PC-9 (cell line): Measurements from ENCODE around the gene NDE1. TPM values are rescaled to one million over a fixed set of nuclear protein-coding genes. Genes with fewer than 3 reads are reported as not detected.

ENCODE experiments used
- BruUV-seq: library from RNA; stranded (reverse); fragments of 400-500 nt; replicated peaks from 2 replicates; lab custom pipeline; 2021; lab: Mats Ljungman, UMichigan
- CTCF ChIA-PET: fragments of 300-600 bp; sonication (Branson Sonifier 250); formaldehyde crosslinking; loops from one replicate; lab custom pipeline; 2022; ENCODE audit warnings: antibody characterized with exemption; lab: Charles Lee
- POLR2A ChIA-PET: fragments of 300-600 bp; sonication (Branson Sonifier 250); formaldehyde crosslinking; loops from one replicate; lab custom pipeline; 2022; ENCODE audit warnings: antibody characterized with exemption; ENCODE audit not compliant: unreplicated experiment; lab: Charles Lee
- DNase-seq, 2 experiments: peaks; one replicate each; pipeline versions ENCODE4 v3.0.0 to v3.0.0-alpha.2; 2015 to 2022; ENCODE audit warnings: mixed read lengths in 1 of 2
- H2AFZ ChIP-seq: fragments of 200-600 bp; sonication (generic); 2 replicates; pipeline ENCODE4 v1.8.1; 2017; ENCODE audit warnings: antibody characterized with exemption
- H3F3A ChIP-seq: fragments of 200-600 bp; sonication (generic); 2 replicates; pipeline ENCODE4 v1.8.1; 2017; ENCODE audit warnings: antibody characterized with exemption, mild to moderate bottlenecking, low read depth; ENCODE audit not compliant: insufficient read depth
- H3K27ac ChIP-seq: fragments of 200-600 bp; sonication (generic); 2 replicates; pipeline ENCODE4 v1.6.1; 2016; ENCODE audit warnings: mixed run types
- H3K27me3 ChIP-seq: fragments of 200-600 bp; sonication (generic); 2 replicates; pipeline ENCODE4 v1.6.1; 2016; ENCODE audit warnings: low read depth, mixed run types; ENCODE audit not compliant: insufficient read depth
- H3K36me3 ChIP-seq: fragments of 200-600 bp; sonication (generic); 2 replicates; pipeline ENCODE4 v1.6.1; 2016; ENCODE audit warnings: low read depth, mixed run types
- H3K4me1 ChIP-seq: fragments of 200-600 bp; sonication (generic); replicated peaks from 2 replicates; pipeline ENCODE4 v1.6.1; 2016; ENCODE audit warnings: mixed run types; ENCODE audit not compliant: insufficient read depth
- H3K4me2 ChIP-seq: fragments of 200-600 bp; sonication (generic); 2 replicates; pipeline ENCODE4 v1.6.1; 2017; ENCODE audit warnings: mixed run types
- H3K4me3 ChIP-seq: fragments of 200-600 bp; sonication (generic); 2 replicates; pipeline ENCODE4 v1.6.1; 2016; ENCODE audit warnings: mixed run types
- H3K79me2 ChIP-seq: fragments of 200-600 bp; sonication (generic); 2 replicates; pipeline ENCODE4 v1.6.1; 2017; ENCODE audit warnings: low read depth, mixed run types
- H3K9me2 ChIP-seq: fragments of 200-600 bp; sonication (generic); 2 replicates; pipeline ENCODE4 v1.8.1; 2017; ENCODE audit warnings: mild to moderate bottlenecking; ENCODE audit not compliant: insufficient read depth
- H3K9me3 ChIP-seq: fragments of 200-600 bp; sonication (generic); 2 replicates; pipeline ENCODE4 v1.8.1; 2016; ENCODE audit warnings: low read depth; ENCODE audit not compliant: insufficient read depth
- H4K20me1 ChIP-seq: fragments of 200-600 bp; sonication (generic); 2 replicates; pipeline ENCODE4 v1.8.1; 2017; ENCODE audit not compliant: insufficient read depth
- CTCF ChIP-seq: fragments of 200-600 bp; sonication (generic); conservative IDR thresholded peaks from 2 replicates; pipeline ENCODE4 v1.6.1; 2017; ENCODE audit warnings: mixed run types, antibody characterized with exemption, mild to moderate bottlenecking, moderate library complexity
- EZH2 ChIP-seq: fragments of 200-600 bp; sonication (generic); IDR thresholded peaks from 2 replicates; pipeline ENCODE4 v1.8.0; 2017; ENCODE audit warnings: antibody characterized with exemption, low read depth
- intact Hi-C: fragments of 100-400 bp; cut with micrococcal nuclease; formaldehyde crosslinking; loops from one replicate; pipeline ENCODE4 v1.10.0; 2022; ENCODE audit not compliant: unreplicated experiment
- total RNA-seq: library from RNA; stranded (reverse); gene quantifications from 2 replicates; pipeline ENCODE4 v1.2.3, GENCODE V29; 2021

Gene NDE1
- total RNA-seq, 1 experiment from 2014 or later: 119 TPM

- CTCF ChIA-PET: no interaction called here
- H3K36me3 ChIP-seq: peaks cover 18% of the 10 kb centered on the region
Observed at GRCh38 chr16:15677447-15677846, 27.4 kb downstream of the NDE1 start.

GRCh38 chr16:15682105-15682570 lies 32.1 kb downstream of the NDE1 start:
- H3K9me2 ChIP-seq: no peaks in the 10 kb centered on the region
- ChIA-PET POLR2A (interaction anchor here (0.6 kb wide), 1 partner anchor 40 kb away, joined by 3 read pairs; no protein-coding TSS in a partner anchor), CTCF (interaction anchor here (0.5 kb wide), 1 partner anchor 221 kb away, joined by 3 read pairs; no protein-coding TSS in a partner anchor)
- peaks cover 7% of the 10 kb centered on the region; the same call in 1 of the 2 replicates for H3F3A ChIP-seq
- no peaks in the 10 kb centered on the region for H4K20me1 ChIP-seq
- no peak overlapping the region for H3K4me2 ChIP-seq
- H3K79me2 ChIP-seq: no peaks in the 10 kb centered on the region
- TF ChIP-seq EZH2: no peak
- peak; percentile 72 for TF ChIP-seq CTCF
- H3K4me1 ChIP-seq: peaks cover 10% of the 10 kb centered on the region; the same call in 1 of the 2 replicates
- H3K9me3 ChIP-seq: no peaks in the 10 kb centered on the region
- 0 out of 2 replicates have a peak overlapping the region, but pooled peaks have one; percentile 2 for H3K27ac ChIP-seq
- H3K4me3 ChIP-seq: no peak overlapping the region
- H2AFZ ChIP-seq: no peak overlapping the region
- no peaks in the 10 kb centered on the region for H3K27me3 ChIP-seq
- peaks cover 26% of the 10 kb centered on the region for H3K36me3 ChIP-seq
- intact Hi-C loops: no loop called here
- DNase-seq: peak; percentile 60 to 61
- no TSS peak for BruUV-seq

More at GRCh38 chr16:15677447-15677846, 27.4 kb downstream of the NDE1 start:
- Histone ChIP-seq H4K20me1 (no peaks in the 10 kb centered on the region), H3K9me3 (no peaks in the 10 kb centered on the region), H3K4me2 (no peak overlapping the region), H3K4me1 (peaks cover 20% of the 10 kb centered on the region), H3K4me3 (no peak overlapping the region), H3K9me2 (no peaks in the 10 kb centered on the region), H3K27me3 (no peaks in the 10 kb centered on the region), H3K79me2 (peaks cover 18% of the 10 kb centered on the region; the same call in 1 of the 2 replicates), H3K27ac (no peak overlapping the region), H3F3A (peaks cover 16% of the 10 kb centered on the region; the same call in 1 of the 2 replicates), H2AFZ (no peak overlapping the region)
- POLR2A ChIA-PET: no interaction called here
- intact Hi-C loops: no loop called here
- TF ChIP-seq EZH2: no peak
- TF ChIP-seq CTCF: no peak
- no TSS peak for BruUV-seq
- DNase-seq: no peak

GRCh38 chr16:15686287-15686686 lies 36.2 kb downstream of the NDE1 start:
- peaks cover 14% of the 10 kb centered on the region for H3K36me3 ChIP-seq
- no TSS peak for BruUV-seq

More at GRCh38 chr16:15686287-15686686, 36.2 kb downstream of the NDE1 start:
- TF ChIP-seq CTCF (no peak), EZH2 (no peak)
- Histone ChIP-seq H3K4me1 (peaks cover 10% of the 10 kb centered on the region; the same call in 1 of the 2 replicates), H3K4me2 (no peak overlapping the region), H3K79me2 (no peaks in the 10 kb centered on the region), H3K4me3 (no peak overlapping the region), H4K20me1 (no peaks in the 10 kb centered on the region), H3K27ac (no peak overlapping the region), H3K9me3 (no peaks in the 10 kb centered on the region), H2AFZ (no peak overlapping the region), H3F3A (no peaks in the 10 kb centered on the region; the same call in 1 of the 2 replicates), H3K9me2 (no peaks in the 10 kb centered on the region), H3K27me3 (no peaks in the 10 kb centered on the region)
- no peak for DNase-seq
- CTCF ChIA-PET: no interaction called here
- POLR2A ChIA-PET: no interaction called here
- intact Hi-C loops: no loop called here
